ENCODE results near the gene FAM25G.
"Not testable (repeated sequence)": the region's sequence is repeated elsewhere in the genome, so short reads cannot be mapped to it uniquely, and the experiment has no call there.

FAM25G gene

GRCh38 chr10:47491600-47491999, at the start of gene FAM25G:
FAM25G (minus strand) TSS chr10:47491700; CDS start chr10:47491674, 26 bp downstream.
- DNase-seq: not testable (repeated sequence)

GRCh38 chr10:47536430-47536829, 44.9 kb upstream of the FAM25G start:
- DNase-seq: not testable (repeated sequence)

- not testable (repeated sequence) for DNase-seq
These were observed 32.0 kb upstream of the FAM25G start, which contains the start of gene AGAP9 for GRCh38 chr10:47523475-47523874. AGAP9 (minus strand) TSS chr10:47523638; CDS start chr10:47523526, 112 bp downstream.

- DNase-seq: not testable (repeated sequence)
These were observed 10.8 kb upstream of the FAM25G start for GRCh38 chr10:47502313-47502712.

- not testable (repeated sequence) for DNase-seq
These were observed 2.7 kb upstream of the FAM25G start for GRCh38 chr10:47494226-47494625.

GRCh38 chr10:47489630-47490029, 1.9 kb downstream of the FAM25G start:
- DNase-seq: not testable (repeated sequence)

- not testable (repeated sequence) for DNase-seq
These were observed 5.6 kb downstream of the FAM25G start for GRCh38 chr10:47485943-47486342.

DNA sequence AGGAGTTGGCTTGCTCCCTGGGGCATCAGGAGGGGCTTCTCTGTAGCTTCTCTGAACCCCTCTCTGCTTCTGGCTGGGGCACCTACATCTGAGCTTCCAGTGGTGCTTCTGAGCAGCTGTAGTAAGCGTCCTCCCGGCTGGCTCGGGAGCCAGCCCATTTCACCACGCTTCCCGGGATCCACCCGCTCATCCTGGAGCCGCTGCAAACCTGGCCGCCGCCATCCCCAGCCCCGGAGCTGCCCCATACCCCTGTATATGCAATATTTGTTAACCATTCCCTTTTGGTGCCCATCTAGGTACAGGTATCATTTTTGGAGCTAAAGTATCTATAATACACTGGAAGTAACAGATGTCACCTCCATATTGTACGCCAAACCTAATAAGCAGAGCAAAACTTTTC, 6.7 kb downstream of the FAM25G start:
- not testable (repeated sequence) for DNase-seq

DNA sequence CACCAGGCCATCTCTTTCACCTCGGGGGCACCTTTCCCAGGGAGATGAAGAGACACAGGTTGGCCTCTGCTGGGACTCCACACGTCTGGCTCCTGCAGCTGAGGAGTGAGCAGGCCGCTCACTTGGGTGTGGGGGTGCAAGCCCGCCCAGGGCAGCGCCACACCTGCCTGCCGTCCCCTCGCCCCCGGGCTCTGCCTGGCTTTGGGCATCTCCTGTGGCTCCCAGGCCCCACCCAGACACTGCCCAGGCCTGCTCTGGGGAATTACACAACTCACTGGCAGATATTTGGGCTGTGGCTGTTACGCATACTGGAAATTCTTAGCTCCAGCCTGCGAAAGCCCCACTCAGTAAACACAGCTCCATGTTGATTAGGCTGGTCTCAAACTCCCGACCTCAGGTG, 7.6 kb downstream of the FAM25G start, which contains the start of gene ANXA8:
Gene ANXA8, minus strand, starts transcription at position 193 of the 400 bp plus-strand sequence. Its CDS starts 182 bp downstream, at position 11.
- DNase-seq: not testable (repeated sequence)

GRCh38 chr10:47482367-47482766, 9.1 kb downstream of the FAM25G start:
- not testable (repeated sequence) for DNase-seq

DNA sequence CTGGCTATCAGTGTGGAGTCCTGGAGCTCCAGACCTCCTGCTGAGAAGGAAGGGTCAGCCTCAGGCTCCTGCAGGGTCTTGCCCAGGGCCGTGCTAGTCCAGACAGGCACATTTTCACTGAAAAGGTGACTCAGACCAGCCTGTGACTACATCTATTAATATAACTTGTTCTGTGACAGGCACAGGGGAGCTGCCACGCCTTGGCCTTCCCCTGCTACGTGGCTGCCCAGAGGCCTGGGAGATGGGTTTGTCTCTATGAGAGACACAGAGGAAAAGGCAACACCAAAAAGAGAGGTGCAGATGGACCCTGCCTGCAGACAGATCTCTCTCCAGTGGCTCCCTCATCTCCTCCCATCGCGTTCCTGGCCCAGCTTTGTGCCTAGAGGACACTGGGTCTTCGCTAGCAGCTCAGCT, 9.7 kb downstream of the FAM25G start:
- DNase-seq: not testable (repeated sequence)

GRCh38 chr10:47481182-47481766, 10.2 kb downstream of the FAM25G start:
- DNase-seq: not testable (repeated sequence)

- not testable (repeated sequence) for DNase-seq
These were observed 11.4 kb downstream of the FAM25G start for GRCh38 chr10:47480133-47480532.

GRCh38 chr10:47478114-47478513, 13.4 kb downstream of the FAM25G start:
- DNase-seq: not testable (repeated sequence)

DNA sequence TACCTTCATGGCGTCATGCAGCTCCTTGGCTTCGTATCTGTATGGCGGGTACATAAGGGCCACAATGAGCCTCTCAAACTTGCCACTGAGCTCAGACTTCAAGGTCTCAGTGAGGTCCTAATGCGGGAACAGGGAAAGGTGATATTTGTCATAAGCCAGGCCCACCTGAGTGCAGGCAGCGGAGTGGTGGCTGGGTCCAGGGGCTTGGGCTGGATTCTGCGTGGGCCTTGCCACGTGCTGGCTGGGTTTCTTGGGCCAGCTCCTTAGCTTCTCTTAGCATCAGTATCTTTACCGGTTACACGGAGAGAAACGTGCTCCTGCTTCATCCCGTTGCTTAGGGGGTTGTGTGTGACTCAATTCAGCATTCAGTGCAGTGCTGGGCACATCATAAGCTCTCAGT, 14.4 kb downstream of the FAM25G start:
- not testable (repeated sequence) for DNase-seq

GRCh38 chr10:47475101-47475500, 16.4 kb downstream of the FAM25G start:
- not testable (repeated sequence) for DNase-seq

GRCh38 chr10:47473516-47473915, 18.0 kb downstream of the FAM25G start:
- DNase-seq: not testable (repeated sequence)

DNA sequence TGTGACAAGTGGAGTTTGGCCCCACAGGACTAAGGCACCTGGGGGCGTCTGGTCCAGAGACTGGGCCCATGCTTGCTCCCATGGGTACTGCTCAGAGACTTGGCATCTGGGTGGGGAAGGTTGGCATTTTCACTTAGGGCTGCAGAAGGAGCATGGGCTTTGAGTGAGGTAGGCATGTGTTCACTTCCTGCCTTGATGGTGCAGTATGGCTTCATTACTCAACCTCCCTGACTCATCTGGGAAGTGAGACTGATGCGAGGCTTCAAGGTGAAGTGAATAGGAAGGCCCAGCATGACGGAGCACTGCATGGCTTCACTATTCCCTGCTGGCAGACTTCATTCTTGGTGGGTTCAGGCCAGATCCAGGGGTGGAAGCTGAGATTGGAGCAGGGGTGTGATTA, 18.9 kb downstream of the FAM25G start:
- not testable (repeated sequence) for DNase-seq

GRCh38 chr10:47472072-47472471, 19.4 kb downstream of the FAM25G start:
- not testable (repeated sequence) for DNase-seq

GRCh38 chr10:47468731-47469528, 22.6 kb downstream of the FAM25G start:
- not testable (repeated sequence) for DNase-seq

DNA sequence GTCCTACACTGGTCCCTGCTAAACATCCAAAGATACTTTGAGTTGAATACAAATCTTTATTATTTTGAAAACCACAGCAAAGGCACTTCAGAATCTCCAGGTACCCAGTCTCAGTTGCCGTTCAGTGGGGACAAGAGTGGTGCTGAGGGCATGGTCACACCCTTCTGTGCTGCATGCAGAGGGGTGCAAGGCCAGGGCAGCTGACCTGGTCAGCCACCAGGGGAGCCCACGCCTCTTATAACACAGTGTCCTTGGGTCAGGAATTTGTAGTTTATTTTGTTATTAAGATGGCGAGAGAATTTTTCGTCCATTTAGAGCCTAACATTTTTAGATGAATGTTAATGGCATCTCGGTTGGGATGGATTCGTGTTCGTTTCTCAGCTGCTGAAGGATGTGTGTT, 23.5 kb downstream of the FAM25G start:
- DNase-seq: not testable (repeated sequence)

GRCh38 chr10:47467458-47467857, 24.0 kb downstream of the FAM25G start:
- not testable (repeated sequence) for DNase-seq

DNA sequence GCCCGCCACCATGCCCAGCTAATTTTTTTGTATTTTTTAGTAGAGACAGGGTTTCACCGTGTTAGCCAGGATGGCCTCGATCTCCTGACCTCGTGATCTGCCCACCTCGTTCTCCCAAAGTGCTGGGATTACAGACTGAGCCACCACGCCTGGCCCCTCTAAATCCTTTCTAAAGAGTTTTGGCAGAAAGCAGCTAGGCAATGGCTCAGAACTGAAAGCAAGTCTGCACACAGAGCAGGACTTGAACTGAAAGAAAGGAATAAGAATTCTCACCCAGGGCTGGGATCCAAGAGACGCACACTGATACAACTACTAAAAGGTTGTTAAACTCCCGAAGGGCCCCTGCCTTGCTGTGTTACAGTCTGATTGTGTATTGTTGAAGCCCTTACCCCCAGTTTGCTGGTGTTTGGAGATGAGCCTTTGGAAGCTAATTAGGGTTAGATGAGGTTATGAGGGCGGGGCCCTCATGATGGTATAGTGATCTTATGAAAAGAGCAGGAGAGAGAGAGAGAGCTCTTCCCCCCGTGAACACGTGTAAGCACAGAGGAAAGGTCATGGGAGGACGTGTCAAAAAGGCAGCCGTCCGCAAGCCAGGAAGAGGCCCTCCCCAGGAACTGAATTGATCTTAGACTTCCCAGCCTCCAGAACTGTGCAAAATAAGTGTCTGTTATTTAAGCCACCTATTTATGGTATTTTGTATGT, 26.1 kb downstream of the FAM25G start:
- DNase-seq: not testable (repeated sequence)

Measured in CD4-positive, alpha-beta T cell treated with Interleukin-4 for 4 hours (primary cell).